GM23338 (cell line): ENCODE measurements around the gene NPB. TPM values are rescaled to one million over a fixed set of nuclear protein-coding genes. Genes with fewer than 3 reads are reported as not detected.

Experiments used
- ATAC-seq: fragments of 200-7000 bp; cut with Tn5 transposase; 3 replicates; pipeline ENCODE4 v1.9.1; 2020
- DNase-seq: peaks from one replicate; pipeline ENCODE4 v3.0.0-alpha.2; 2015; ENCODE audit warnings: low spot score
- H2AFZ ChIP-seq: fragments of 200-600 bp; sonication (generic); 2 replicates; pipeline ENCODE4 v1.8.0; 2016; ENCODE audit warnings: antibody characterized with exemption, mild to moderate bottlenecking, moderate library complexity
- H3F3A ChIP-seq: fragments of 200-600 bp; sonication (generic); replicated peaks from 2 replicates; pipeline ENCODE4 v1.8.0; 2017; ENCODE audit warnings: antibody characterized with exemption, mixed run types, low read depth
- H3K27ac ChIP-seq: fragments of 200-600 bp; sonication (generic); 2 replicates; pipeline ENCODE4 v1.6.1; 2016; ENCODE audit warnings: low read depth
- H3K27me3 ChIP-seq: fragments of 200-600 bp; sonication (generic); 2 replicates; pipeline ENCODE4 v1.8.0; 2016; ENCODE audit warnings: mild to moderate bottlenecking, mixed run types, moderate library complexity; ENCODE audit not compliant: insufficient read depth
- H3K36me3 ChIP-seq: fragments of 200-600 bp; sonication (generic); 2 replicates; pipeline ENCODE4 v1.8.0; 2016; ENCODE audit warnings: mild to moderate bottlenecking; ENCODE audit not compliant: insufficient read depth
- H3K4me1 ChIP-seq: fragments of 200-600 bp; sonication (generic); 2 replicates; pipeline ENCODE4 v1.8.0; 2016; ENCODE audit warnings: mild to moderate bottlenecking, moderate library complexity; ENCODE audit not compliant: insufficient read depth
- H3K4me2 ChIP-seq: fragments of 200-600 bp; sonication (generic); 2 replicates; pipeline ENCODE4 v1.7.1; 2017; ENCODE audit warnings: mixed run types
- H3K4me3 ChIP-seq: fragments of 200-600 bp; sonication (generic); 2 replicates; pipeline ENCODE4 v1.6.1; 2016; ENCODE audit warnings: mixed run types
- H3K79me2 ChIP-seq: fragments of 200-600 bp; sonication (generic); replicated peaks from 2 replicates; pipeline ENCODE4 v1.8.0; 2017; ENCODE audit warnings: mild to moderate bottlenecking; ENCODE audit not compliant: insufficient read depth
- H3K9me2 ChIP-seq: fragments of 200-600 bp; sonication (generic); 2 replicates; pipeline ENCODE4 v1.8.0; 2017; ENCODE audit not compliant: insufficient read depth
- H4K20me1 ChIP-seq: fragments of 200-600 bp; sonication (generic); replicated peaks from 2 replicates; pipeline ENCODE4 v1.8.0; 2017; ENCODE audit warnings: mild to moderate bottlenecking; ENCODE audit not compliant: insufficient read depth
- H3K27ac Mint-ChIP-seq: 2 replicates; pipeline ENCODE4 v1.8.0; 2020; ENCODE audit warnings: inconsistent platforms, mild to moderate bottlenecking, moderate library complexity, mixed read lengths
- H3K27me3 Mint-ChIP-seq: 3 replicates; pipeline ENCODE4 v1.8.0; 2022; ENCODE audit warnings: low read depth, mild to moderate bottlenecking, moderate library complexity, mixed read lengths, inconsistent platforms; ENCODE audit not compliant: insufficient read depth, poor library complexity
- H3K36me3 Mint-ChIP-seq: 3 replicates; pipeline ENCODE4 v1.8.0; 2021; ENCODE audit warnings: low read depth, mild to moderate bottlenecking, inconsistent platforms, moderate library complexity, mixed read lengths
- H3K4me1 Mint-ChIP-seq: 3 replicates; pipeline ENCODE4 v1.8.0; 2020; ENCODE audit warnings: mild to moderate bottlenecking, inconsistent platforms, mixed read lengths
- H3K4me3 Mint-ChIP-seq: 3 replicates; pipeline ENCODE4 v1.8.0; 2021; ENCODE audit warnings: moderate library complexity, mild to moderate bottlenecking, inconsistent platforms, mixed read lengths
- H3K9me3 Mint-ChIP-seq: 3 replicates; pipeline ENCODE4 v1.8.0; 2020; ENCODE audit warnings: moderate library complexity, mild to moderate bottlenecking, inconsistent platforms, mixed read lengths
- CTCF ChIP-seq, 2 experiments: fragments of 200-600 bp in 1 of 2; sonication (generic) in 1 of 2; conservative IDR thresholded peaks; 2 replicates each; pipeline versions ENCODE4 v1.5.1 to v1.6.1; 2016 to 2017; ENCODE audit warnings: antibody characterized with exemption in 2 of 2, low read depth in 2 of 2, mild to moderate bottlenecking in 2 of 2, moderate library complexity in 1 of 2
- ETS1 ChIP-seq: IDR thresholded peaks from 2 replicates; pipeline ENCODE4 v1.6.1; 2016; ENCODE audit warnings: antibody characterized with exemption
- EZH2phosphoT487 ChIP-seq: fragments of 200-600 bp; sonication (generic); IDR thresholded peaks from one replicate; pipeline ENCODE4 v1.8.1; 2018; ENCODE audit warnings: antibody characterized with exemption; ENCODE audit not compliant: unreplicated experiment
- NANOG ChIP-seq: IDR thresholded peaks from 2 replicates; pipeline ENCODE4 v1.6.1; 2016; ENCODE audit warnings: antibody characterized with exemption, borderline replicate concordance
- POLR2AphosphoS5 ChIP-seq: IDR thresholded peaks from 2 replicates; pipeline ENCODE4 v1.6.1; 2016; ENCODE audit warnings: antibody characterized with exemption, low read depth
- REST ChIP-seq: IDR thresholded peaks from one replicate; pipeline ENCODE4 v1.6.1; 2018; ENCODE audit warnings: antibody characterized with exemption; ENCODE audit not compliant: unreplicated experiment
- ZNF114 ChIP-seq: fragments of 250-450 bp; sonication (Bioruptor Pico); IDR thresholded peaks from 2 replicates; pipeline ENCODE4 v1.5.0; 2020; ENCODE audit warnings: mild to moderate bottlenecking, moderate library complexity
- ZNF331 ChIP-seq: fragments of 250-450 bp; sonication (Bioruptor Pico); IDR thresholded peaks from 2 replicates; pipeline ENCODE4 v1.5.0; 2020; ENCODE audit warnings: low read depth, mild to moderate bottlenecking, moderate library complexity
- polyA plus RNA-seq: library from polyadenylated mRNA; unstranded; fragments of >200 nt; fragmentation: Nextera tagmentation; extraction: Ambion mirVana; gene quantifications from 2 replicates; pipeline ENCODE4 v1.2.1, GENCODE V29; 2016
- total RNA-seq: library from RNA; depleted of rRNA; stranded (reverse); fragments of >200 nt; shearing (Covaris generic); gene quantifications from 2 replicates; pipeline ENCODE4 v1.2.3, GENCODE V29; 2014

The NPB gene
- total and polyA plus RNA-seq, 2 experiments from 2014 or later: 3.6 to 3.8 TPM

- H3K36me3 ChIP-seq: 0 out of 2 replicates have a peak, but pooled peaks cover 6% of the 10 kb centered on the region
Measured at GRCh38 chr17:81867170-81867990, 34.7 kb upstream of the NPB start.

GRCh38 chr17:81867991-81868673 lies 33.9 kb upstream of the NPB start:
- peaks cover 28% of the 10 kb centered on the region for H3K4me1 Mint-ChIP-seq
- Histone ChIP-seq H3K27me3 (no peaks in the 10 kb centered on the region), H3K27ac (peak overlapping the region; percentile 91; the same call in 1 of the 2 replicates), H3K79me2 (peaks cover 20% of the 10 kb centered on the region), H3K4me1 (peaks cover 12% of the 10 kb centered on the region), H3K4me2 (peak overlapping the region; percentile 14; the same call in 1 of the 2 replicates), H2AFZ (no peak overlapping the region), H3K9me2 (no peaks in the 10 kb centered on the region), H3K4me3 (no peak overlapping the region), H3K36me3 (0 out of 2 replicates have a peak, but pooled peaks cover 6% of the 10 kb centered on the region), H4K20me1 (peaks cover 21% of the 10 kb centered on the region), H3F3A (peaks cover 62% of the 10 kb centered on the region)
- no peaks in the 10 kb centered on the region; the same call in 2 of the 3 replicates for H3K9me3 Mint-ChIP-seq
- peaks cover 21% of the 10 kb centered on the region for H3K36me3 Mint-ChIP-seq
- H3K4me3 Mint-ChIP-seq: peak overlapping the region; percentile 23; the same call in 1 of the 3 replicates
- TF ChIP-seq ZNF114 (no peak), POLR2AphosphoS5 (peak; percentile 63)
- 0 out of 2 replicates have a peak overlapping the region, but pooled peaks have one; percentile 40 for H3K27ac Mint-ChIP-seq
- DNase-seq: no peak
- no peak for ATAC-seq
- peaks cover 42% of the 10 kb centered on the region for H3K27me3 Mint-ChIP-seq

More at GRCh38 chr17:81867170-81867990, 34.7 kb upstream of the NPB start:
- Mint-ChIP-seq H3K36me3 (peaks cover 28% of the 10 kb centered on the region), H3K27ac (0 out of 2 replicates have a peak overlapping the region, but pooled peaks have one; percentile 36), H3K9me3 (no peaks in the 10 kb centered on the region; the same call in 2 of the 3 replicates), H3K27me3 (peaks cover 42% of the 10 kb centered on the region), H3K4me3 (0 out of 3 replicates have a peak overlapping the region, but pooled peaks have one; percentile 17), H3K4me1 (peaks cover 31% of the 10 kb centered on the region)
- DNase-seq: peak; percentile 73
- H3K79me2 ChIP-seq: peaks cover 28% of the 10 kb centered on the region
- ATAC-seq: peak; percentile 7
- H3F3A ChIP-seq: peaks cover 65% of the 10 kb centered on the region
- peak overlapping the region; percentile 91 for H3K27ac ChIP-seq
- peaks cover 27% of the 10 kb centered on the region for H4K20me1 ChIP-seq
- H3K9me2 ChIP-seq: no peaks in the 10 kb centered on the region
- TF ChIP-seq POLR2AphosphoS5 (0 out of 2 replicates have a peak, but pooled peaks have one; percentile 28), ETS1 (no peak)
- no peak overlapping the region for H3K4me3 ChIP-seq
- no peak overlapping the region for H2AFZ ChIP-seq
- peak overlapping the region; percentile 14; the same call in 1 of the 2 replicates for H3K4me2 ChIP-seq
- no peaks in the 10 kb centered on the region for H3K27me3 ChIP-seq
- peaks cover 12% of the 10 kb centered on the region for H3K4me1 ChIP-seq

GRCh38 chr17:81868674-81869220 lies 33.3 kb upstream of the NPB start:
- H3K79me2 ChIP-seq: peaks cover 14% of the 10 kb centered on the region
- peak overlapping the region; percentile 60; the same call in 1 of the 2 replicates for H3K4me2 ChIP-seq
- no peak overlapping the region for H2AFZ ChIP-seq
- Mint-ChIP-seq H3K27me3 (peaks cover 45% of the 10 kb centered on the region), H3K9me3 (no peaks in the 10 kb centered on the region; the same call in 2 of the 3 replicates), H3K27ac (0 out of 2 replicates have a peak overlapping the region, but pooled peaks have one; percentile 65), H3K36me3 (peaks cover 15% of the 10 kb centered on the region), H3K4me1 (peaks cover 23% of the 10 kb centered on the region), H3K4me3 (peak overlapping the region; percentile 36; the same call in 2 of the 3 replicates)
- 0 out of 2 replicates have a peak, but pooled peaks cover 6% of the 10 kb centered on the region for H3K36me3 ChIP-seq
- peaks cover 12% of the 10 kb centered on the region for H3K4me1 ChIP-seq
- ATAC-seq: peak; percentile 3
- H3K4me3 ChIP-seq: no peak overlapping the region
- H3K27me3 ChIP-seq: no peaks in the 10 kb centered on the region
- peak; percentile 36 for DNase-seq
- no peaks in the 10 kb centered on the region for H3K9me2 ChIP-seq
- peaks cover 58% of the 10 kb centered on the region for H3F3A ChIP-seq
- H3K27ac ChIP-seq: peak overlapping the region; percentile 81
- peaks cover 15% of the 10 kb centered on the region for H4K20me1 ChIP-seq
- no peak for TF ChIP-seq REST
- no peak for TF ChIP-seq ZNF331 (CRISPR knock-in tag)
- no peak for TF ChIP-seq CTCF (conservative IDR thresholded peaks at IDR 0.05; ENCODE audit: low read depth in 2 of 2)
- TF ChIP-seq POLR2AphosphoS5: no peak; the same call in 1 of the 2 replicates
- no peak for TF ChIP-seq EZH2phosphoT487
- no peak for TF ChIP-seq NANOG
- no peak for TF ChIP-seq ZNF114
